Lower lobe of right lung (tissue), 2 donors: ENCODE results near the gene TMBIM6. TPM values are rescaled to one million over a fixed set of nuclear protein-coding genes. Genes with fewer than 3 reads are reported as not detected.

ENCODE experiments used
- ATAC-seq, 2 donors: fragments of 200-7000 bp; cut with Tn5 transposase; one replicate each; pipeline ENCODE4 v1.9.1; 2020 to 2022; ENCODE audit warnings: mild to moderate bottlenecking in 2 of 2, moderate library complexity in 2 of 2
- DNase-seq: peaks from one replicate; pipeline ENCODE4 v3.0.0-alpha.2; 2020
- H3K27ac ChIP-seq: fragments of 200-600 bp; one replicate; pipeline ENCODE4 v1.8.0; 2022
- H3K27me3 ChIP-seq: fragments of 200-600 bp; one replicate; pipeline ENCODE4 v1.8.0; 2022; ENCODE audit warnings: low read depth
- H3K36me3 ChIP-seq: fragments of 200-600 bp; one replicate; pipeline ENCODE4 v1.8.0; 2022; ENCODE audit warnings: mild to moderate bottlenecking
- H3K4me1 ChIP-seq: fragments of 200-600 bp; one replicate; pipeline ENCODE4 v1.8.0; 2022
- H3K4me3 ChIP-seq: fragments of 200-600 bp; one replicate; pipeline ENCODE4 v1.8.0; 2022; ENCODE audit warnings: mild to moderate bottlenecking
- H3K9me3 ChIP-seq: fragments of 200-600 bp; one replicate; pipeline ENCODE4 v1.8.0; 2022
- CTCF ChIP-seq: fragments of 200-600 bp; IDR thresholded peaks from one replicate; pipeline ENCODE4 v1.8.0; 2022; ENCODE audit warnings: antibody characterized with exemption, mild to moderate bottlenecking
- intact Hi-C: fragments of 100-400 bp; cut with DNase I; formaldehyde crosslinking; loops from one replicate; pipeline ENCODE4 v1.11.0; 2022
- total RNA-seq: library from RNA; stranded (reverse); fragmentation: NEBNext Ultra II Directional; extraction: Animal tissue kit (Norgen Biotek cat#: 25700); gene quantifications from one replicate; pipeline ENCODE4 v1.2.1, GENCODE V29; 2021
- donor health status: DM: no; HTN: yes; CAD: no; lungs with severe emphysema.

The TMBIM6 gene
- total RNA-seq, 1 donor from 2014 or later = 671 TPM

- peaks cover 70% of the 10 kb centered on the region for H3K36me3 ChIP-seq
- DNase-seq (no peak), ATAC-seq (no peak)
- intact Hi-C loops = no loop called here
- peaks cover 22% of the 10 kb centered on the region for H3K4me1 ChIP-seq
- H3K9me3 ChIP-seq = no peaks in the 10 kb centered on the region
- TF ChIP-seq CTCF = no peak
- no peaks in the 10 kb centered on the region for H3K27me3 ChIP-seq
- no peak overlapping the region for H3K4me3 ChIP-seq
- H3K27ac ChIP-seq = no peak overlapping the region
Observed at GRCh38 chr12:49804821-49805220, 63.5 kb downstream of the TMBIM6 start.

GRCh38 chr12:49805409-49805808, 64.1 kb downstream of the TMBIM6 start:
- H3K4me3 ChIP-seq = no peak overlapping the region
- DNase-seq = no peak
- no peak for ATAC-seq

GRCh38 chr12:49806321-49806813, 65.0 kb downstream of the TMBIM6 start:
- H3K27ac ChIP-seq = no peak overlapping the region
- H3K36me3 ChIP-seq = peaks cover 54% of the 10 kb centered on the region
- no peak for TF ChIP-seq CTCF
- intact Hi-C loops = no loop called here
- H3K27me3 ChIP-seq = no peaks in the 10 kb centered on the region
- DNase-seq (no peak), ATAC-seq (no peak)
- H3K4me3 ChIP-seq = no peak overlapping the region
- H3K9me3 ChIP-seq = no peaks in the 10 kb centered on the region
- H3K4me1 ChIP-seq = peaks cover 29% of the 10 kb centered on the region

More at GRCh38 chr12:49805409-49805808, 64.1 kb downstream of the TMBIM6 start:
- Histone ChIP-seq H3K27me3 (no peaks in the 10 kb centered on the region), H3K9me3 (no peaks in the 10 kb centered on the region), H3K27ac (no peak overlapping the region), H3K36me3 (peaks cover 64% of the 10 kb centered on the region), H3K4me1 (peaks cover 28% of the 10 kb centered on the region)
- TF ChIP-seq CTCF = no peak
- intact Hi-C loops = no loop called here

GRCh38 chr12:49806877-49807276, 65.5 kb downstream of the TMBIM6 start:
- Histone ChIP-seq H3K36me3 (peaks cover 49% of the 10 kb centered on the region), H3K4me1 (peaks cover 29% of the 10 kb centered on the region), H3K27me3 (no peaks in the 10 kb centered on the region), H3K9me3 (no peaks in the 10 kb centered on the region), H3K27ac (no peak overlapping the region), H3K4me3 (no peak overlapping the region)
- ATAC-seq (no peak), DNase-seq (no peak)
- intact Hi-C loops = no loop called here
- no peak for TF ChIP-seq CTCF

GRCh38 chr12:49807991-49808580, 66.7 kb downstream of the TMBIM6 start:
- DNase-seq (no peak), ATAC-seq (no peak)
- Histone ChIP-seq H3K36me3 (peaks cover 37% of the 10 kb centered on the region), H3K4me3 (no peak overlapping the region), H3K27me3 (no peaks in the 10 kb centered on the region), H3K4me1 (peaks cover 29% of the 10 kb centered on the region), H3K9me3 (no peaks in the 10 kb centered on the region), H3K27ac (peak overlapping the region; percentile 81)
- intact Hi-C loops = no loop called here
- no peak for TF ChIP-seq CTCF
